ENCODE measurements around the gene CD247. TPM values are rescaled to one million over a fixed set of nuclear protein-coding genes. Genes with fewer than 3 reads are reported as not detected.

Gene CD247
- total RNA-seq, 1 donor: not detected

DNA sequence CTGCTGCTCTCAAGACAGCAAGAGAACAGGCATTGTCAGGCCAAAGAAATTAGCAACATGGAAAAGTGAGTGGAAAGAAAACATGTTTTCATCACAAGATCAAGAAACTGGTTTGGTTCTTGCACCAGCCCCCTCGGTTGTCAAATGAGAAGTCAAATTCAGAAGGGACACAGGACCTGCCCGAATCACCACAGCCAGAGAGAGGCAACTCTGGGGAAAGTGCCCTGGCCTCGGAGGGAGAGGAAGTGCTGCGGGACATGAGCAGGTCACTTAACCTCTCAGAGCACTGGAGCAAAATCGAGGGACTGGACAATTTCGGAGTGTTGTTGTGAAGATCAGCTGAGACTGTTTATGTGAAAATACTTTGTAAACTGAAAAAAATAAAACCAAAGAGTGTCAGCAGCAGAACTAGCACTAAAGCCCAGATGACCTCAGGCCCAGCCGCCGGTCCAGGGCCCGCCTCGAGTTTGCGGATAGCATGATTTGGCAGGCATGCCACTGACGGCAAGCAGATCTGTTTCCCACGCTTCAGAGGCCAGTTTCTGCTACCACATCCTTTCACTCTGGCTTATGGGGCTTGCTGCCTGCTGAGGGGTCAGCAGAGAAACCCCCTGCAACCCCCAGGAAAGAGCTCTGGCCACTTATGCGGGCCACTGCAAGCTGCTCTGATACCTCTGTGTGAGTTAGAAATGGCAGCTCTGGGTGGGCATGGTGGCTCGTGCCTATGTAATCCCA, 32.1 kb downstream of the CD247 start:
- H3K27ac ChIP-seq (ENCODE audit: low read depth, low read length): no peak overlapping the region
- no peak overlapping the region for H2AFZ ChIP-seq (ENCODE audit: low read length)
- H3K36me3 ChIP-seq (ENCODE audit: insufficient read depth, low read length): no peaks in the 10 kb centered on the region
- TF ChIP-seq, protein P1, sequence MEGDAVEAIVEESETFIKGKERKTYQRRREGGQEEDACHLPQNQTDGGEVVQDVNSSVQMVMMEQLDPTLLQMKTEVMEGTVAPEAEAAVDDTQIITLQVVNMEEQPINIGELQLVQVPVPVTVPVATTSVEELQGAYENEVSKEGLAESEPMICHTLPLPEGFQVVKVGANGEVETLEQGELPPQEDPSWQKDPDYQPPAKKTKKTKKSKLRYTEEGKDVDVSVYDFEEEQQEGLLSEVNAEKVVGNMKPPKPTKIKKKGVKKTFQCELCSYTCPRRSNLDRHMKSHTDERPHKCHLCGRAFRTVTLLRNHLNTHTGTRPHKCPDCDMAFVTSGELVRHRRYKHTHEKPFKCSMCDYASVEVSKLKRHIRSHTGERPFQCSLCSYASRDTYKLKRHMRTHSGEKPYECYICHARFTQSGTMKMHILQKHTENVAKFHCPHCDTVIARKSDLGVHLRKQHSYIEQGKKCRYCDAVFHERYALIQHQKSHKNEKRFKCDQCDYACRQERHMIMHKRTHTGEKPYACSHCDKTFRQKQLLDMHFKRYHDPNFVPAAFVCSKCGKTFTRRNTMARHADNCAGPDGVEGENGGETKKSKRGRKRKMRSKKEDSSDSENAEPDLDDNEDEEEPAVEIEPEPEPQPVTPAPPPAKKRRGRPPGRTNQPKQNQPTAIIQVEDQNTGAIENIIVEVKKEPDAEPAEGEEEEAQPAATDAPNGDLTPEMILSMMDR (IDR thresholded peaks at IDR 0.05; ENCODE audit: extremely low read depth, low read depth, low read length): no peak
- DNase-seq (ENCODE audit: insufficient read length, low spot score, missing footprints): peak; percentile 77
- no peaks in the 10 kb centered on the region for H4K20me1 ChIP-seq (ENCODE audit: insufficient read depth, low read length)
- H3K79me2 ChIP-seq (ENCODE audit: insufficient read depth, low read length): no peaks in the 10 kb centered on the region
- no peak overlapping the region for H3K4me3 ChIP-seq (ENCODE audit: insufficient read depth, low read length)
- H3K27me3 ChIP-seq (ENCODE audit: insufficient read depth, low read length): no peaks in the 10 kb centered on the region
- no peaks in the 10 kb centered on the region for H3K4me1 ChIP-seq (ENCODE audit: insufficient read depth, low read length)
- no peaks in the 10 kb centered on the region for H3K9me3 ChIP-seq (ENCODE audit: low read depth, low read length)
- no peak overlapping the region for H3K4me2 ChIP-seq (ENCODE audit: insufficient read depth, low read length)

DNA sequence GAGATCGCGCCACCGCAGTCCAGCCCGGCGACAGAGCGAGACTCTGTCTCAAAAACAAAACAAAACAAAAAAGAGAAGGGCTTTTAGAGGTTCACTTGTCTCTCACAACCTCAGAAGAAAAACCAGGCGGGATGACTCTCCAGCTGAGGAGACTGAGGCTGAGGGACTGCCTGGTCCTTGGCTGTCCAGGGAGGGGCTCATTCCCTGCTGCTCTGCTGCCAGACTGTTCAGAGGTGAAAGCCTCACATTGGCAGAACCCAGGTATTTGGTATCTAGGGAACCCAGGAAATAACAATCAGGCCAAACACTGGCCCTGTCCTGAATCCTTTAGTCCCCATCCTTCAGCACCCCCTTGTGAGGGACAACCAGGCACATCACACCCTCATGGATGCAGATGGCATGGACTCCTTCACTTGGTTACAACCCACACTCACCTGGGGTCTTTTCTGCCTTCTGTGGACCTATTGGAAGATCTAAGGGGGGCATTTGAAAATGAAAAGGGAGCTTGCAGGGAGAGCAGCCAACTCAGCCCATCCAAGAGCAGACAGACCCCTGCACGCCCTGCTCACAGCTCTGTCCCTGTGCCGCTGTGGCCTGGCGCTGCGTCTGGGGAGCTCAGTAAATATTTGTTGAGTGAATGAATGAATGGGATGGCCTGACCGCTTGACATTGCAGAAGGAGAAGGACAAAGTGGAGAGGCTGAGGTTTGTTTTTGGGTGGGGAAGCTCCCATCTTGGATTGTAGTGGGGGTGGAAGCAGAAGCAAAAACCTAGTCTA, 33.4 kb downstream of the CD247 start:
- TF ChIP-seq, protein P1 (IDR thresholded peaks at IDR 0.05; ENCODE audit: extremely low read depth, low read depth, low read length): no peak
- no peaks in the 10 kb centered on the region for H4K20me1 ChIP-seq (ENCODE audit: insufficient read depth, low read length)
- no peaks in the 10 kb centered on the region for H3K27me3 ChIP-seq (ENCODE audit: insufficient read depth, low read length)
- no peaks in the 10 kb centered on the region for H3K79me2 ChIP-seq (ENCODE audit: insufficient read depth, low read length)
- no peak overlapping the region for H3K4me2 ChIP-seq (ENCODE audit: insufficient read depth, low read length)
- H3K27ac ChIP-seq (ENCODE audit: low read depth, low read length): no peak overlapping the region
- H3K4me1 ChIP-seq (ENCODE audit: insufficient read depth, low read length): no peaks in the 10 kb centered on the region
- no peak overlapping the region for H3K4me3 ChIP-seq (ENCODE audit: insufficient read depth, low read length)
- H3K9me3 ChIP-seq (ENCODE audit: low read depth, low read length): no peaks in the 10 kb centered on the region
- no peak overlapping the region for H2AFZ ChIP-seq (ENCODE audit: low read length)
- H3K36me3 ChIP-seq (ENCODE audit: insufficient read depth, low read length): no peaks in the 10 kb centered on the region
- peak; percentile 36 for DNase-seq (ENCODE audit: insufficient read length, low spot score, missing footprints)

DNA sequence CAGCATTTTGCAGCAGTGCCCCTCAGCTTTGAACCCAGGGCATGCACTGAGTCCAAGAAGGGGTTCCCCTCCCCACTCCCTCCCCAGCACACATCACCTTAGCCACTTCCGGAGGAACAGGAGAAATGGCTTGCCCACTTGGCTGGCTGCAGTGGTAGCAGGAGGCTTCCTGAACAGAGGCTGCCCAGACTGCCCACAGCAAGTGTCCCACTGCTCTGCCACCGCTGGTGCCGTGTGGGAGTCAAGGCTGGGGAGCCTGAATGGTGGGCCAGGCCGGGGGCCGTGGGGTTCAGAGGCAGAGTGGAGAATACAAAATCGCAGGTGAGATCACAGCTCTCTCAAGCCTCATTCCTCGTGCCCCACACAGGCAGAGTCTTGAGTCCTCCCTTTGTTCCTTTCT, 34.5 kb downstream of the CD247 start:
- no peak overlapping the region for H3K27ac ChIP-seq (ENCODE audit: low read depth, low read length)
- H3K79me2 ChIP-seq (ENCODE audit: insufficient read depth, low read length): no peaks in the 10 kb centered on the region
- H3K36me3 ChIP-seq (ENCODE audit: insufficient read depth, low read length): no peaks in the 10 kb centered on the region

More for the DNA sequence above, 34.5 kb downstream of the CD247 start:
- Histone ChIP-seq H3K27me3 (ENCODE audit: insufficient read depth, low read length) (no peaks in the 10 kb centered on the region), H4K20me1 (ENCODE audit: insufficient read depth, low read length) (no peaks in the 10 kb centered on the region), H3K9me3 (ENCODE audit: low read depth, low read length) (no peaks in the 10 kb centered on the region), H3K4me1 (ENCODE audit: insufficient read depth, low read length) (no peaks in the 10 kb centered on the region), H3K4me3 (ENCODE audit: insufficient read depth, low read length) (no peak overlapping the region), H3K4me2 (ENCODE audit: insufficient read depth, low read length) (no peak overlapping the region), H2AFZ (ENCODE audit: low read length) (no peak overlapping the region)
- TF ChIP-seq, protein P1 (IDR thresholded peaks at IDR 0.05; ENCODE audit: extremely low read depth, low read depth, low read length): no peak
- DNase-seq (ENCODE audit: insufficient read length, low spot score, missing footprints): no peak

Data from osteoblast (primary cell).